GM12878 (cell line): ENCODE measurements around the gene MAST4. TPM values are rescaled to one million over a fixed set of nuclear protein-coding genes. Genes with fewer than 3 reads are reported as not detected.

Experiments
- ATAC-seq: fragments of 200-7000 bp; cut with Tn5 transposase; 3 replicates; pipeline ENCODE4 v1.9.1; 2020; ENCODE audit warnings: mild to moderate bottlenecking, moderate library complexity
- BruUV-seq: library from RNA; stranded (reverse); fragments of 400-500 nt; replicated peaks from 2 replicates; lab custom pipeline; 2021; lab: Mats Ljungman, UMichigan
- CTCF ChIA-PET: fragments of 300-600 bp; sonication (Branson Sonifier 250); formaldehyde crosslinking; extraction: SDS; loops from one replicate; lab custom pipeline; 2021; ENCODE audit warnings: inconsistent platforms; lab: Yijun Ruan, JAX
- POLR2A ChIA-PET: fragments of 350-600 bp; formaldehyde crosslinking; extraction: SDS; loops from one replicate; lab custom pipeline; 2021; ENCODE audit warnings: inconsistent platforms; lab: Charles Lee
- RAD21 ChIA-PET: fragments of 300-600 bp; sonication (Branson Sonifier 250); formaldehyde crosslinking; loops from one replicate; lab custom pipeline; 2023; ENCODE audit warnings: antibody characterized with exemption; ENCODE audit not compliant: unreplicated experiment; lab: Charles Lee
- SMC1A ChIA-PET: fragments of 300-600 bp; sonication (Branson Sonifier 250); formaldehyde crosslinking; loops from one replicate; lab custom pipeline; 2023; ENCODE audit not compliant: unreplicated experiment, uncharacterized antibody; lab: Charles Lee
- DNase-seq: peaks from one replicate; pipeline ENCODE4 v3.0.0-alpha.2; 2011; ENCODE audit warnings: low read depth, low spot score
- FAIRE-seq: peaks from 3 replicates; lab custom pipeline; 2011; peaks lifted over from hg19 to GRCh38; lab: Jason Lieb, UNC
- H2AFZ ChIP-seq: 2 replicates; pipeline ENCODE4 v1.6.0; 2011; ENCODE audit warnings: low read depth, low read length, control low read depth; ENCODE audit not compliant: control insufficient read depth
- H3K27ac ChIP-seq: 2 replicates; pipeline ENCODE4 v1.5.1; 2011; ENCODE audit warnings: control low read depth; ENCODE audit not compliant: control insufficient read depth, insufficient read depth
- H3K27me3 ChIP-seq, 2 experiments: replicated peaks in 1 of 2; 2 replicates each; pipeline versions ENCODE4 v1.6.0 to v1.6.1; 2011; ENCODE audit warnings: low read length in 1 of 2; ENCODE audit not compliant: control insufficient read depth in 2 of 2, insufficient read depth in 2 of 2
- H3K36me3 ChIP-seq, 2 experiments: 2 replicates each; pipeline ENCODE4 v1.5.1; 2011; ENCODE audit warnings: low read length in 1 of 2; ENCODE audit not compliant: control insufficient read depth in 2 of 2, insufficient read depth in 2 of 2
- H3K4me1 ChIP-seq: 2 replicates; pipeline ENCODE4 v1.6.1; 2011; ENCODE audit warnings: mild to moderate bottlenecking, low read length, moderate library complexity, mixed read lengths; ENCODE audit not compliant: control insufficient read depth, insufficient read depth
- H3K4me2 ChIP-seq: 2 replicates; pipeline ENCODE4 v1.6.0; 2011; ENCODE audit warnings: control low read depth; ENCODE audit not compliant: control insufficient read depth, insufficient read depth
- H3K4me3 ChIP-seq: fragments of 200-600 bp; sonication (generic); 2 replicates; pipeline ENCODE4 v1.5.1; 2016
- H3K79me2 ChIP-seq: 2 replicates; pipeline ENCODE4 v1.6.0; 2011; ENCODE audit warnings: low read length; ENCODE audit not compliant: control insufficient read depth, insufficient read depth
- H3K9ac ChIP-seq: 2 replicates; pipeline ENCODE4 v1.8.0; 2011; ENCODE audit warnings: low read length, control low read depth, mixed read lengths; ENCODE audit not compliant: control insufficient read depth, insufficient read depth
- H3K9me3 ChIP-seq: replicated peaks from 3 replicates; pipeline ENCODE4 v1.5.1; 2011; ENCODE audit warnings: mild to moderate bottlenecking, low read length; ENCODE audit not compliant: control insufficient read depth, insufficient read depth
- H4K20me1 ChIP-seq: 2 replicates; pipeline ENCODE4 v1.6.0; 2011; ENCODE audit not compliant: control insufficient read depth, insufficient read depth
- BACH1 ChIP-seq: fragments of 450-650 bp; IDR thresholded peaks from 2 replicates; pipeline ENCODE4 v1.6.1; 2017; ENCODE audit warnings: mild to moderate bottlenecking, borderline replicate concordance
- CBX5 ChIP-seq: sonication (generic); IDR thresholded peaks from 2 replicates; pipeline ENCODE4 v1.6.1; 2016; ENCODE audit warnings: low read depth, moderate library complexity, mild to moderate bottlenecking, inconsistent platforms
- CHD1 ChIP-seq: IDR thresholded peaks from 2 replicates; pipeline ENCODE4 v1.6.1; 2012; ENCODE audit warnings: low read depth, low read length, improper control_type of control experiment
- E2F8 ChIP-seq: fragments of 450-650 bp; IDR thresholded peaks from 2 replicates; pipeline ENCODE4 v1.6.1; 2018; ENCODE audit warnings: mild to moderate bottlenecking, low read depth, moderate library complexity; ENCODE audit not compliant: partially characterized antibody
- FOXK2 ChIP-seq: fragments of 450-650 bp; IDR thresholded peaks from 2 replicates; pipeline ENCODE4 v1.6.1; 2017; ENCODE audit warnings: mild to moderate bottlenecking, moderate library complexity
- GATAD2B ChIP-seq: fragments of 450-650 bp; conservative IDR thresholded peaks from 2 replicates; pipeline ENCODE4 v1.6.1; 2017; ENCODE audit warnings: low read depth, mild to moderate bottlenecking, moderate library complexity
- MTA3 ChIP-seq: IDR thresholded peaks from 2 replicates; pipeline ENCODE4 v1.6.1; 2012; ENCODE audit warnings: low read length, inconsistent platforms, borderline replicate concordance
- NFYA ChIP-seq: IDR thresholded peaks from 2 replicates; pipeline ENCODE4 v1.6.1; 2011; ENCODE audit warnings: low read depth, mild to moderate bottlenecking, low read length, improper control_type of control experiment, borderline replicate concordance
- SPI1 ChIP-seq: IDR thresholded peaks from 2 replicates; pipeline ENCODE4 v1.6.1; 2011; ENCODE audit warnings: low read depth, mild to moderate bottlenecking, low read length, moderate library complexity, borderline replicate concordance; ENCODE audit not compliant: insufficient read depth
- TCF12 ChIP-seq: IDR thresholded peaks from 2 replicates; pipeline ENCODE4 v1.6.1; 2011; ENCODE audit warnings: low read depth, mild to moderate bottlenecking, low read length
- WRNIP1 ChIP-seq: IDR thresholded peaks from 2 replicates; pipeline ENCODE4 v1.6.1; 2011; ENCODE audit warnings: low read depth, low read length, improper control_type of control experiment, borderline replicate concordance
- YBX1 ChIP-seq: fragments of 450-650 bp; IDR thresholded peaks from 2 replicates; pipeline ENCODE4 v1.6.1; 2016; ENCODE audit warnings: antibody characterized with exemption
- ZBED1 ChIP-seq: IDR thresholded peaks from 2 replicates; pipeline ENCODE4 v1.6.1; 2016; ENCODE audit warnings: borderline replicate concordance
- ZBTB4 ChIP-seq: fragments of 450-650 bp; formaldehyde crosslinking; IDR thresholded peaks from 2 replicates; pipeline ENCODE4 v1.4.0; 2022; ENCODE audit warnings: mild to moderate bottlenecking, moderate library complexity
- WGBS: methylation state at CpG from one replicate; pipeline ENCODE4 v1.1.6; 2016; ENCODE audit warnings: low lambda C conversion rate; ENCODE audit not compliant: insufficient replicate concordance, insufficient coverage; ENCODE audit errors: missing lambda C conversion rate; 5-methylcytosine and 5-hydroxymethylcytosine counted together
- in situ Hi-C: fragments of 300-500 bp; cut with MboI; formaldehyde crosslinking; loops from 9 replicates; pipeline ENCODE4 v1.14.3; 2018; ENCODE audit warnings: mixed read lengths
- intact Hi-C: fragments of 100-400 bp; cut with micrococcal nuclease; formaldehyde crosslinking; loops from one replicate; pipeline ENCODE4 v1.14.2; 2022; ENCODE audit not compliant: unreplicated experiment
- polyA plus RNA-seq, 11 experiments: library from polyadenylated mRNA; depleted of rRNA in 4 of 11; unstranded in 6 of 11; stranded (reverse) in 5 of 11; fragments of >200 nt; fragmentation: Nextera tagmentation in 4 of 11; fragmentation: Illumina TruSeq in 1 of 11; extraction: Ambion mirVana in 4 of 11; extraction: Trizol in 1 of 11; gene quantifications; 1 replicate in 1 of 11; 2 replicates in 10 of 11; pipeline versions ENCODE4 v1.2.1 to v1.2.3, GENCODE V29; 2011 to 2016; ENCODE audit warnings: inconsistent platforms in 2 of 11, missing spikeins in 2 of 11, low read depth in 1 of 11
- total RNA-seq, 4 experiments: library from RNA; depleted of rRNA in 3 of 4; stranded (reverse); fragments of >200 nt in 3 of 4; fragmentation: Illumina TruSeq in 1 of 4; extraction: Trizol in 1 of 4; gene quantifications; 2 replicates each; pipeline versions ENCODE4 v1.2.1 to v1.2.3, GENCODE V29; 2013 to 2021

The MAST4 gene
- total and polyA plus RNA-seq, 10 of the 15 experiments (the other 5 are each of a cell fraction or from before 2014, with no cell fraction given), result 0.02 to 1.6 (median 0.29) TPM; not detected in 1

- ChIA-PET RAD21 (no interaction called here), SMC1A (no interaction called here), CTCF (no interaction called here)
- BruUV-seq, result no TSS peak
- H3K4me2 ChIP-seq, result no peak overlapping the region
- DNase-seq, result no peak
- in situ Hi-C loops (no loop called here), intact Hi-C loops (no loop called here)
- no peaks in the 10 kb centered on the region for H3K79me2 ChIP-seq
- H4K20me1 ChIP-seq, result no peaks in the 10 kb centered on the region
- no peaks in the 10 kb centered on the region for H3K4me1 ChIP-seq
- H2AFZ ChIP-seq, result no peak overlapping the region
- no peaks in the 10 kb centered on the region for H3K9me3 ChIP-seq
- no peaks in the 10 kb centered on the region for H3K36me3 ChIP-seq
- H3K27ac ChIP-seq, result no peak overlapping the region
- no peak overlapping the region for H3K9ac ChIP-seq
- no peak for FAIRE-seq
- H3K4me3 ChIP-seq, result no peak overlapping the region
- ATAC-seq, result no peak
- no peak for TF ChIP-seq YBX1
- TF ChIP-seq CHD1, result no peak
- TF ChIP-seq TCF12, result no peak
- TF ChIP-seq, all 136 proteins: peak for 0
- 54% methylated on average over 4 of the region's 4 CpGs for WGBS
- POLR2A ChIA-PET, result no interaction called here
- no peaks in the 10 kb centered on the region; a peak in 2 of 4 replicates for H3K27me3 ChIP-seq
Measured at GRCh38 chr5:67028941-67029340, 432.7 kb downstream of the MAST4 start.

GRCh38 chr5:67029481-67029880, 433.3 kb downstream of the MAST4 start:
- ATAC-seq, result no peak
- RAD21 ChIA-PET, result no interaction called here
- H3K79me2 ChIP-seq, result no peaks in the 10 kb centered on the region
- TF ChIP-seq BACH1 (no peak), GATAD2B (no peak), WRNIP1 (no peak), SPI1 (no peak), CBX5 (no peak), MTA3 (no peak), FOXK2 (no peak), NFYA (no peak), E2F8 (no peak), ZBED1 (no peak), ZBTB4 (no peak)

More at GRCh38 chr5:67029481-67029880, 433.3 kb downstream of the MAST4 start:
- no peak for FAIRE-seq
- H3K4me2 ChIP-seq, result no peak overlapping the region
- H3K4me3 ChIP-seq, result no peak overlapping the region
- BruUV-seq, result no TSS peak
- no peak for DNase-seq
- H3K9ac ChIP-seq, result no peak overlapping the region
- in situ Hi-C loops, result no loop called here
- ChIA-PET SMC1A (no interaction called here), POLR2A (no interaction called here), CTCF (no interaction called here)
- intact Hi-C loops, result no loop called here
- H3K27ac ChIP-seq, result no peak overlapping the region
- H2AFZ ChIP-seq, result no peak overlapping the region
- no peaks in the 10 kb centered on the region for H3K36me3 ChIP-seq
- H3K9me3 ChIP-seq, result no peaks in the 10 kb centered on the region
- H3K27me3 ChIP-seq, result no peaks in the 10 kb centered on the region; a peak in 2 of 4 replicates
- no peaks in the 10 kb centered on the region for H3K4me1 ChIP-seq
- H4K20me1 ChIP-seq, result no peaks in the 10 kb centered on the region
